ENCODE results near the gene ACTG2.

The ACTG2 gene

GRCh38 chr2:73911548-73912208, 18.9 kb downstream of the ACTG2 start:
- no peak for DNase-seq (ENCODE audit: low read depth in 1 of 2, low spot score in 1 of 2)

- DNase-seq (ENCODE audit: low read depth in 1 of 2, low spot score in 1 of 2) = no peak
Measured at GRCh38 chr2:73913414-73914054, 20.7 kb downstream of the ACTG2 start.

GRCh38 chr2:73914667-73915066, 21.9 kb downstream of the ACTG2 start:
- DNase-seq (ENCODE audit: low read depth in 1 of 2, low spot score in 1 of 2) = no peak

- DNase-seq (ENCODE audit: low read depth in 1 of 2, low spot score in 1 of 2) = no peak
Measured at GRCh38 chr2:73915437-73915993, 22.7 kb downstream of the ACTG2 start.

GRCh38 chr2:73916666-73917065, 23.9 kb downstream of the ACTG2 start:
- no peak for DNase-seq (ENCODE audit: low read depth in 1 of 2, low spot score in 1 of 2)

- no peak for DNase-seq (ENCODE audit: low read depth in 1 of 2, low spot score in 1 of 2)
Measured at GRCh38 chr2:73917296-73917695, 24.5 kb downstream of the ACTG2 start.

- no peak for DNase-seq (ENCODE audit: low read depth in 1 of 2, low spot score in 1 of 2)
Measured at GRCh38 chr2:73917696-73918207, 24.9 kb downstream of the ACTG2 start.

GRCh38 chr2:73918856-73919255, 26.0 kb downstream of the ACTG2 start:
- no peak for DNase-seq (ENCODE audit: low read depth in 1 of 2, low spot score in 1 of 2)

- no peak for DNase-seq (ENCODE audit: low read depth in 1 of 2, low spot score in 1 of 2)
Measured at GRCh38 chr2:73919596-73920228, 26.9 kb downstream of the ACTG2 start.

- DNase-seq (ENCODE audit: low read depth in 1 of 2, low spot score in 1 of 2) = no peak
Measured at GRCh38 chr2:73920577-73921545, 28.1 kb downstream of the ACTG2 start.

GRCh38 chr2:73921581-73921980, 28.8 kb downstream of the ACTG2 start:
- no peak for DNase-seq (ENCODE audit: low read depth in 1 of 2, low spot score in 1 of 2)

- no peak for DNase-seq (ENCODE audit: low read depth in 1 of 2, low spot score in 1 of 2)
Measured at GRCh38 chr2:73922681-73923080, 29.9 kb downstream of the ACTG2 start.

GRCh38 chr2:73925033-73925704, 32.4 kb downstream of the ACTG2 start:
- DNase-seq (ENCODE audit: low read depth in 1 of 2, low spot score in 1 of 2) = no peak

- no peak for DNase-seq (ENCODE audit: low read depth in 1 of 2, low spot score in 1 of 2)
Measured at GRCh38 chr2:73925853-73926492, 33.2 kb downstream of the ACTG2 start.

- DNase-seq (ENCODE audit: low read depth in 1 of 2, low spot score in 1 of 2) = peak; percentile 91
Measured at GRCh38 chr2:73926493-73927327, 33.9 kb downstream of the ACTG2 start, which contains the start of gene DGUOK. TSS of gene DGUOK (plus strand) at chr2:73926880. CDS start at chr2:73926911, 31 bp downstream.

- no peak for DNase-seq (ENCODE audit: low read depth in 1 of 2, low spot score in 1 of 2)
Measured at GRCh38 chr2:73927344-73927743, 34.5 kb downstream of the ACTG2 start.

- no peak for DNase-seq (ENCODE audit: low read depth in 1 of 2, low spot score in 1 of 2)
Measured at GRCh38 chr2:73928963-73929347, 36.1 kb downstream of the ACTG2 start.

- no peak for DNase-seq (ENCODE audit: low read depth in 1 of 2, low spot score in 1 of 2)
Measured at GRCh38 chr2:73930386-73930785, 37.6 kb downstream of the ACTG2 start.
